ENCODE data around the gene RDM1.
A peak's percentile ranks its signal among the peaks of the same experiment; 100 is the strongest.

The RDM1 gene

DNA sequence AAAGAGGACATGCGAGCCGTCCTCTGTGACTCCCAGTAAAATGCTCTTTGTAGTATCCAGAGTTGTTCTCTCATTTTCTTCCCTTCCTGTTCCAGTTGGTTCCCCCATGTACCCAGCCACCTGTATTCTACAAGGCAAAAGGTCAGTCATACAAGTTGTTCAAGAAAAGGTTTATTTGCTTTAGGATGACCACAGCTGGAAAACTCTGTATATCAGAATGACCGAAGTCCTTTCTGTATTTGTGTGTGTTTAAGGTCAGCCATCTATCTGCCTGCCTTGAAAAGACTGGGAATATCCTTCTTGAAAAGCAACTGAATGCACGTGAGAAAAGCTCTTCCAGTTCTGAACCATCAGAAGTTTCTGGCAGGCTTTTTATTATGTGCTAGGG is 42.4 kb upstream of the RDM1 start:
- ChIA-PET POLR2A (no interaction called here), CTCF (interaction anchor here (1.1 kb wide), 1 partner anchor 100 kb away, joined by 6 read pairs; no protein-coding TSS in a partner anchor)
- TF ChIP-seq ZNF384 (IDR thresholded peaks at IDR 0.05) (no peak), FOXA1 (IDR thresholded peaks at IDR 0.05) (no peak), SP1 (IDR thresholded peaks at IDR 0.05) (no peak), ARNT (IDR thresholded peaks at IDR 0.05) (no peak), FOXK2 (IDR thresholded peaks at IDR 0.05) (no peak), BHLHE40 (IDR thresholded peaks at IDR 0.05; ENCODE audit: borderline replicate concordance) (no peak), SUZ12 (IDR thresholded peaks at IDR 0.05) (no peak), HDGF (IDR thresholded peaks at IDR 0.05; ENCODE audit: borderline replicate concordance) (no peak), TARDBP (IDR thresholded peaks at IDR 0.05) (no peak), L3MBTL2 (conservative IDR thresholded peaks at IDR 0.05) (no peak)
- TF ChIP-seq, protein P1, sequence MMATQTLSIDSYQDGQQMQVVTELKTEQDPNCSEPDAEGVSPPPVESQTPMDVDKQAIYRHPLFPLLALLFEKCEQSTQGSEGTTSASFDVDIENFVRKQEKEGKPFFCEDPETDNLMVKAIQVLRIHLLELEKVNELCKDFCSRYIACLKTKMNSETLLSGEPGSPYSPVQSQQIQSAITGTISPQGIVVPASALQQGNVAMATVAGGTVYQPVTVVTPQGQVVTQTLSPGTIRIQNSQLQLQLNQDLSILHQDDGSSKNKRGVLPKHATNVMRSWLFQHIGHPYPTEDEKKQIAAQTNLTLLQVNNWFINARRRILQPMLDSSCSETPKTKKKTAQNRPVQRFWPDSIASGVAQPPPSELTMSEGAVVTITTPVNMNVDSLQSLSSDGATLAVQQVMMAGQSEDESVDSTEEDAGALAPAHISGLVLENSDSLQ (IDR thresholded peaks at IDR 0.05): no peak
- DNase-seq (ENCODE audit: extremely low spot score): no peak

DNA sequence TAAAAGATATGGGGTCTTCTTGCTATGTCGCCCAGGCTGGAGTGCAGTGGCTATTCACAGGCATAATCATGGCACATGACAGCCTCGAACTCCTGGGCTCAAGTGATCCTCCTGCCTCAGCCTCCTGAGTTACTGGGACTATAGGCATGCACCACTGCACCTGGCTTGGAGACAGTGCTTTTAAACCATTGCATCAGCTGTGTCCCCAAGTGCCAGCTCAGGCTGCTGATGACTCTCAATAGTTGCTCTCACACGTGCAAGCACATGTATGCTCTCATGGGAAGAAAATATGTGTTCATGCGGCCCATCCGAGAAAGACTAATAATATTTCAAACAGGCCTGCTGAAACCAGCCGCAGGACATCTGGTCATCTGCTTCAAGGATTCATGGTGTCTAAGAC is 42.0 kb upstream of the RDM1 start:
- CTCF ChIA-PET: interaction anchor here (1.1 to 2.5 kb wide), 2 partner anchors 100 to 176 kb away, joined by 6 to 9 read pairs; no protein-coding TSS in a partner anchor
- DNase-seq (ENCODE audit: extremely low spot score): no peak
- POLR2A ChIA-PET: no interaction called here
- no peak for TF ChIP-seq SUZ12 (IDR thresholded peaks at IDR 0.05)
- TF ChIP-seq, protein P1 (IDR thresholded peaks at IDR 0.05): no peak
- TF ChIP-seq BHLHE40 (IDR thresholded peaks at IDR 0.05; ENCODE audit: borderline replicate concordance): no peak
- no peak for TF ChIP-seq ELF4 (IDR thresholded peaks at IDR 0.05)
- no peak for TF ChIP-seq LEF1 (IDR thresholded peaks at IDR 0.05; ENCODE audit: borderline replicate concordance)
- no peak for TF ChIP-seq CTBP1 (IDR thresholded peaks at IDR 0.05; ENCODE audit: borderline replicate concordance)
- TF ChIP-seq HDGF (IDR thresholded peaks at IDR 0.05; ENCODE audit: borderline replicate concordance): no peak
- TF ChIP-seq FOXM1 (IDR thresholded peaks at IDR 0.05; ENCODE audit: borderline replicate concordance): no peak
- no peak for TF ChIP-seq NFRKB (IDR thresholded peaks at IDR 0.05)
- no peak for TF ChIP-seq ZNF384 (IDR thresholded peaks at IDR 0.05)
- TF ChIP-seq TARDBP (IDR thresholded peaks at IDR 0.05): no peak

DNA sequence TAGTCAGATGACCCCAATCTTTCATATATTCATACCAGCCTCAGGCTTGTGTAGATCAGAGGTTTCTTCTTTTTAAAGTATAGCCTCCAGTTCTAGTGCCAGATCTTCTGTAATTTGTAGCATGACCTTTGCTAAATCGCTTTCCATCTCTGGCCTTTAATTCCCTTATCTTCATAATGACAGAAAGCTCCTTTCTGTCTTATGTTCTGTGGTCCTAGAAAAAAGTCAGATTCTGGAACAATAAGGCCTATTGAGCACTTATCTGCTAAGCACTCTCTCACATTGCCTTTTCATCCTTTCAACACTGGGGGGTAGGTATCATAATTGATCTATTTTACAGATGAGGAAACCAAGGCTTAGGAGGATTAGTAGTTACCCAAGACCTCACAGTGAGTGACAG is 41.5 kb upstream of the RDM1 start:
- ChIA-PET CTCF (interaction anchor here (1.1 to 2.5 kb wide), 2 partner anchors 10 to 177 kb away, joined by 3 to 9 read pairs; no protein-coding TSS in a partner anchor), POLR2A (interaction anchor here (1.3 kb wide), 1 partner anchor 163 kb away, joined by 3 read pairs; the partner anchor contains the start of gene TAF15)
- no peak for DNase-seq (ENCODE audit: extremely low spot score)
- TF ChIP-seq ELF4 (IDR thresholded peaks at IDR 0.05) (no peak), FOXM1 (IDR thresholded peaks at IDR 0.05; ENCODE audit: borderline replicate concordance) (no peak), FOXK2 (IDR thresholded peaks at IDR 0.05) (no peak), NFRKB (IDR thresholded peaks at IDR 0.05) (no peak), BHLHE40 (IDR thresholded peaks at IDR 0.05; ENCODE audit: borderline replicate concordance) (no peak), CTBP1 (IDR thresholded peaks at IDR 0.05; ENCODE audit: borderline replicate concordance) (no peak)

DNA sequence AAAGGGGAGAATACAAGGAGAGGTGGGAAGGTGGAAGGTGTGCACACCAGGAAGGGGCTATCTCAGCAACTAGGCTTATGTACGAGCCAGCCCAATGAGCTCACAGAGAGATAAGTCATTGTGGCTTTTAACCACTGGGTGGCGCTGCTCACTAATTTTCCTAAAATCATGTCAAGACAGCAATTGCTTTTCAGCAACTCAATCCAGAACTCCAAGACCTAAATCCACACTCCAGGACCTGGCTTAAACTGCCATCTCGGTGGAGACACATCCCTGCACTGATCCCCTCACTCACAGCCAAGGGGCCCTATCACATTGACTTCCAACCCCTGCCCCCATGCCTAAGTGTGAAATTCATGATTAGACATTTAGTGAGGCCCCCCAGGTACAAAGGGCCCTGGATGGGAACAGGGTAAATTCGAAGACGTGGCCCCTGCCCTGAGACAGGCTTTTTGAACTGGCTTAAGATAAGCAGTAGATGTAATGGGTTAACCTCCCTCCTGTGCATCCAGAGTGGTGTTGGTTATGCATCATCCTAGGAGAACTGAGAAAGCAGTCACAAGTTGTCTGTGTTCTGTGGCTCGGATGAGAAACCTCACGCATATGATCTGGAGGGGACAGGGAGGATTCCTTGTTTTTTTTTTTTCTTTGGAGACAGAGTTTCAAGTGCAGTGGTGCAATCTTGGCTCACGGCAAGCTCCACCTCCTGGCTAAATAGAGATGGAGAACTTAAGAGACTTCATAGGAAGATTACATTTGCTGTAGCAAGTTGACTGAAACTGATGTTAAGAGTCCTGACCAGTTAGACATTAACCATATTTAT is 39.2 kb upstream of the RDM1 start:
- peak; percentile 64 for DNase-seq (ENCODE audit: extremely low spot score)
- TF ChIP-seq ZNF384 (IDR thresholded peaks at IDR 0.05) (no peak), HDGF (IDR thresholded peaks at IDR 0.05; ENCODE audit: borderline replicate concordance) (no peak), ELF4 (IDR thresholded peaks at IDR 0.05) (no peak), SUZ12 (IDR thresholded peaks at IDR 0.05) (no peak), FOXM1 (IDR thresholded peaks at IDR 0.05; ENCODE audit: borderline replicate concordance) (no peak), BHLHE40 (IDR thresholded peaks at IDR 0.05; ENCODE audit: borderline replicate concordance) (no peak), LEF1 (IDR thresholded peaks at IDR 0.05; ENCODE audit: borderline replicate concordance) (no peak)
- CTCF ChIA-PET: interaction anchor here (0.6 to 2.5 kb wide), 17 partner anchors 11 to 513 kb away, joined by 3 to 18 read pairs (median 3); partner anchors contain the start of gene CCL3
- POLR2A ChIA-PET: no interaction called here

DNA sequence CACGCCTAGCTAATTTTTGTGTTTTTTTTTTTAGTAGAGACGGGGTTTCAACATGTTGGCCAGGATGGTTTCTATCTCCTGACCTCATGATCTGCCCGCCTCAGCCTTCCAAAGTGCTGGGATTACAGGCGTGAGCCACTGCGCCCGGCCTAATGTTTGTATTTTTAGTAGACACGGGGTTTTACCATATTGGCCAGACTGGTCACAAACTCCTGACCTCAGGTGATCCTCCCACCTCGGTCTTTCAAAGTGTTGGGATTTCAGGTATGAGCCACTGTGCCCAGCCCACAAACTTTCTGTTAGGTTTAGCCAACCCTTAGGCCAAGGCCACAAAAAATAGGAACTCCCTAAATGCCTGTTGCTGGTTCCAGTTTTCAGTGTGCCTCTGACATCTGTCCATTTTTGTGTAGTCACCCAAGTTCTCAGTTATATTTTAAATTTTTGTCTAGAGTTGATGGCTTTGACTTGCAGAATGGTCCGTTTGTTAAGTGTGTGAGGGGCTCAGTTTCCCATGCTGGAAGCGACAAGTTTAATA is 38.0 kb upstream of the RDM1 start:
- no peak for DNase-seq (ENCODE audit: extremely low spot score)
- ChIA-PET CTCF (interaction anchor here (0.7 to 1.4 kb wide), 3 partner anchors 10 to 514 kb away, joined by 3 to 18 read pairs (median 12); no protein-coding TSS in a partner anchor), POLR2A (no interaction called here)
- TF ChIP-seq FOXM1 (IDR thresholded peaks at IDR 0.05; ENCODE audit: borderline replicate concordance): no peak
- TF ChIP-seq SP1 (IDR thresholded peaks at IDR 0.05): no peak

DNA sequence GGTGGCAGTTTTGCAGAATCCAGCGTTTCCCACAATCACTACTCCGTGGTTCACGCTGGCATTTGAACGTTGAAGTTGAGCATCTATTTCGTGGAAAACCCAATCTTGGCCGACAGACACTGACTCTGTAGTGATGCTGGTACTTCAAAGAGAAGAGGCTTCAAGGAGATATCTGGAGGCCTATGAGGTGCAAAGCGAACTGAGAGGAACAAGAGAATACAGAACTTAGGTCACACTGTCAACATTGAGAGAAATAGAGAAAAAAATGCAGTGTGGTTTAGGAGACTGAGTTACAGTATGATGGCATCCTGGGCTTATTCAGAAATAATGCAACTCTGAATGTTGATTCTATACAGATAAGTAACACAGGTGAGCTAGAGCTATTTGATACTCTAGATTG is 34.7 kb upstream of the RDM1 start:
- POLR2A ChIA-PET: interaction anchor here (0.9 kb wide), 1 partner anchor 35 kb away, joined by 3 read pairs; the partner anchor contains the start of gene RDM1
- TF ChIP-seq SP1 (IDR thresholded peaks at IDR 0.05): no peak
- TF ChIP-seq L3MBTL2 (conservative IDR thresholded peaks at IDR 0.05): no peak
- DNase-seq (ENCODE audit: extremely low spot score): no peak
- CTCF ChIA-PET: interaction anchor here (0.9 kb wide), 1 partner anchor 183 kb away, joined by 3 read pairs; no protein-coding TSS in a partner anchor

DNA sequence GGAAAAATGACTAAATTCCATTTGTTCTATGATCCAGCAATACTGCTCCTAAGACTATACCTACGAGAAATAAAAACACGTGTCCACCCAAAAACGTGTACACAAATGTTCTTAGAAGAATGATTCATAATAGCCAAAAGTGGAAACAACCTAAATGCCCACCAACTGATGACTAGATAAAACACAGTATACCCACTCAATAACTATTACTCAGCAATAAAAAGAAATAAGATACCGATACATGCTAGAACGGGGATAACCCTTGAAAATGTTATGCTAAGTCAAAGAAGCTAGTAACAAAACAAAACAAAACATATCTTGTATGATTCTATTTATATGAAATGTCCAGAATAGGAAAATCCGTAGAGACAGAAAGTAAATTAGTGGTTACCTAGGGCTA is 33.1 kb upstream of the RDM1 start:
- ChIA-PET CTCF (interaction anchor here (1.0 kb wide), 1 partner anchor 13 kb away, joined by 4 read pairs; no protein-coding TSS in a partner anchor), POLR2A (no interaction called here)
- DNase-seq (ENCODE audit: extremely low spot score): no peak
- TF ChIP-seq HDGF (IDR thresholded peaks at IDR 0.05; ENCODE audit: borderline replicate concordance): no peak
- no peak for TF ChIP-seq LEF1 (IDR thresholded peaks at IDR 0.05; ENCODE audit: borderline replicate concordance)
- no peak for TF ChIP-seq TARDBP (IDR thresholded peaks at IDR 0.05)
- TF ChIP-seq ARNT (IDR thresholded peaks at IDR 0.05): no peak
- TF ChIP-seq, protein P1 (IDR thresholded peaks at IDR 0.05): no peak
- no peak for TF ChIP-seq ELF4 (IDR thresholded peaks at IDR 0.05)
- TF ChIP-seq L3MBTL2 (conservative IDR thresholded peaks at IDR 0.05): no peak
- no peak for TF ChIP-seq FOXK2 (IDR thresholded peaks at IDR 0.05)
- TF ChIP-seq SP1 (IDR thresholded peaks at IDR 0.05): no peak
- TF ChIP-seq SUZ12 (IDR thresholded peaks at IDR 0.05): no peak
- TF ChIP-seq ZNF384 (IDR thresholded peaks at IDR 0.05): no peak
- TF ChIP-seq CTBP1 (IDR thresholded peaks at IDR 0.05; ENCODE audit: borderline replicate concordance): no peak
